Activated CD4-positive, alpha-beta T cell treated with anti-CD3 and anti-CD28 coated beads for 48 hours (primary cell): ENCODE data around the gene EPSTI1.

ENCODE experiments used
- DNase-seq: peaks from one replicate; pipeline ENCODE4 v3.0.0-alpha.2; 2020

EPSTI1 gene

DNA sequence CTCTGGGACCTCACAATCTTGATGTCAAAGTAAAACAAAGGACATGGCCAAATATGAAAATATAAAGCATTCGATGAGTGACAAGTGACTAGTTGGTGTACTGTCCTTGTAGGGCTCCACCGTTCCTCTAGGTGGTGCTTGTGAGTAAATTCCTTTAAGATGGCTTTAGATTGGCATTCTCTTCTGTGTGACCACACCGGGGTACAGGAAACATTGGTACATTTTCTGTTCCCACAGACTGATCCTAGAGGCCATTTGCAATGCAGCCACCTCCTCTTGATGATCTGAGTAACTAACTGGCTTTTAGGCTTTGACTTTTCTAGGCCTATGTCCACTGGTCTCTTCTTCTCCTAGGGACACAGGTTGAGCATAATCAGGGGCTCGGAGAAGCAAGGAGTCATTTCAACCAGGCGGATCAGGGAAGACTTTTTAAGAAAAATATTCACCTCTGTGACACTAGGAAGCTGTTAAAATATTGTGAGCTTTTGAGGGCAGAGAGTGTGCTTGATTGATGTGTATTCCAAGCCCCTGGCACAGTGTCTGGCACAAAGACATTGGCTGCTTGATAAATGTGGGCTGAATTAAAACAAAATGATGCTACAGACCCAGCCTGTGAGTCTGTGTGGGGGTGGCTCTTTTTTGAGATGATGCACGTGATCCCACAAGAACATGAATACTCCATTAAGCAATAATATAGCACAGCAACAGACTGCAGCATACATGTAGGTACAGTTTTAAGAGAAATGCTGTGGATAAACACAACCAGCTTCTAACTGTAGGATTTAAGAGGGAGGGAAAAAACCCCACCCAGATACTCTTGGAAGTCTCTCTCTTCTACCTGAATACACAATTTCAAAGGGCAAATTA is 21.0 kb downstream of the EPSTI1 start:
- peak; percentile 61 for DNase-seq

DNA sequence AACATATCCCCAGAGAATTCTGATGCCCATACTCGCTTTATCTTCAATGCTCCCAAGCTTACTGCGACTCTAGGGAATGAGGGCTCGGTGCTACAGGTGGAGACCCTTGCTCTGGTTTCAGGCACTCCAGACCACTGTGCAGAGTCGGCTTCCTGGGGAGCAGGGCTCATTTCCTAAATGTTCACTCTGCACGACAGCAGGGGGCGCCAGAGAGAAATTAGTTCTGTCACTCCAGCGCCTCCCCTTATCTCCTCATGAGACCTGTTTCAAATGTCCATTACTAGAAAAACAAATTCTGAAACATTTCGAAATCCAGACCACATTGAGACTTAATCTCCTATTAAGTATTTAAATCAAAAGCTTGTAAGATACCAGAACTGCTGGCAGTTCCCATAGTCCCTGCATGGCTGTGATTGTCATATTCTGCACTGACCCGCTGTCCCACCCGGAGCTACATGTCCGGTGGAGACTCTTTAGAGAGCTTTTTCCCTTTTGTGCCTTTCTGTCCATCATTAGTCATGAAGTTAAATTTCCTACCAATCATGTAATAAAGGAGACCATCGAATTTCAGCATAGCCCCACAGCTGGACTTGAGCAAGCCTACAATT is 22.4 kb downstream of the EPSTI1 start:
- DNase-seq, result peak; percentile 90

DNA sequence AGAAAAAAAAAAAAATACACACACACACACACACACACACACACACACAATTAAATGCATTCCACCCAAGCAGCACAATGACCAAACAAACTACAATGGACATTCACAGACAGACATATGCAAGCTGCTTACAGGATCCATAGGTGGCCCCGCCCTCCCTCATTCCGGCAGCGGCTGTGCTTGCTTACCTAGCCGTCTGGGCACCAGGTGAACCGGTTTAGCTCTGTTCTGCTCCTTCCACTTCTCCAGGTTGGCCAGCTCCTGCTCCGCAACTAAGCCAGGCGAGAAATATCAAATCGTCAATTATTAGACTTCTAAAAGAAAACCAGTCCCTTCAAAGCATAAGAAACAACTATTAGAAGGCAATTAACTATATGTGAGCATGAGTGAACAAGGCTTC is 23.1 kb downstream of the EPSTI1 start:
- DNase-seq, result no peak

DNA sequence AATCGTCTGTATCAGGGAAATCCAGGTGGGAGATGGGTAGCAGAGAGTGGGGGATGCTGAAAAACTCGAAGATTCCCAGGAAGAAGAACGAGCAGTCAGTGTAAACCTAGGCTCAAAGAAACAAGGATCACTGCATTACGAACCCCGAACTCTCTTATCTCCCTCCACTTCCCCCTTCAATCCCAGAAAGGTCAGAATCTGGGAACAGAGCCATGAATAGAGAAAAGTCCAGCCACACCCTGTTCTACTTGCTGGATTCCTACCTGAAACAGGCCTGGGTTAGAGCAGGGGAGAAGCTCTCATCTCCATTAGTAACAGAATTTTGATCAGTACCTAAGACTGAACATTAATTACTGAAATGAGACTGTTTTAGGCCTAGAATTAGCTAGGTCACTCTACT is 24.4 kb downstream of the EPSTI1 start:
- DNase-seq, result no peak

DNA sequence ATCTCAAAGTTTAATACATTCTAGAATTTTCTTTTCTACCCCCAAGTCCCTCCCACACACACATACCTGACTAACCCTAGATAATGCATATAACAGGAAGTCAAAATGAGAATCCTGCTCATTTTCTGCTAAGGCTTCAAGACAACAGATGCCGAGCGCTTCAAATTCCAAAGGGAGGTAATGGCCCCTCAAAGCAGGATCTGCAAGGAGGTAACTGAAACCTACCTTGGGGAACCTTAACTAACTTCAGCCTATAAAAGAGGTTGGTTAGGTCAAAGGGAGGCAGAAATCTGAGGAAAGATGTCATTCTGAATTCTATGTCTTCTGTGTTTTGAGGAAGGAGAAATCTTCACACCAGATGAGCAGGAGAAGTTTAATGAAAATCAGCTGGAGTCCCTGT is 26.8 kb downstream of the EPSTI1 start:
- DNase-seq, result no peak

DNA sequence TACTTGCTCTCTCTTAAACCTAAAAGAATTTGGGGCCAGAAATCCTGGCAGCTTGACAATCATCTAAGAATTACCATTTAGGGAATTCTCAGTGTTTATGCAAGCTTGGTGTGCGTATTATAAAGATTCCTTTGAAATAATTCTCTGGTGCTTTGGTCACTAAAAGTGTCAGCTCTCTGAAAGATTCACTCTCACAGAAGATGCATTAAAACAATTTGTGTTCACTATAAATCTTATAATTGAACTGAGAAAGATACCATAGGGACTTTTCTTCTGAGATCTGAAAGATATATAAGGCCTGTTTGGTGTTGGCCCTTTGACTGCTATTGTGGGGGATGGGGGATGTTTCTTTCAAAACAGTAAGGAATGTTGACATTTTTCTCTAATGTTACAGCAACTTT is 27.3 kb downstream of the EPSTI1 start:
- DNase-seq, result no peak

DNA sequence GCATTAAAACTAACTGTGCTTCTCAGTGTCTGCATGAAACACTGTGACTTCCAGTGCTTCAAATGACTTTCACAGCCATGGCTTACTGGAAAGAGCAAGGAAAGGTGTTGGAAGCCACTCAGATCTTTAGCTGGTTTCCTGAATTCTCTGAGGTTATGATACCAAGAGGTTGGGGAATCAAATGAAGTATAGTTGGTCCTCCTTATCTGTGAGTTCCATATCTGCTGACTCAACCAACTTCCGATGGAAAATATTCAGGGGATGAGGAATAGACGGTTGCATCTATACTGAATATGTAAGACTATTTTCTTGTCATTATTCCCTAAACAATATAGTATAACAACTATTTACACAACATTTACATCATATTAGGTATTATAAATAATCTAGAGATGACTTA is 32.4 kb downstream of the EPSTI1 start:
- DNase-seq, result no peak

DNA sequence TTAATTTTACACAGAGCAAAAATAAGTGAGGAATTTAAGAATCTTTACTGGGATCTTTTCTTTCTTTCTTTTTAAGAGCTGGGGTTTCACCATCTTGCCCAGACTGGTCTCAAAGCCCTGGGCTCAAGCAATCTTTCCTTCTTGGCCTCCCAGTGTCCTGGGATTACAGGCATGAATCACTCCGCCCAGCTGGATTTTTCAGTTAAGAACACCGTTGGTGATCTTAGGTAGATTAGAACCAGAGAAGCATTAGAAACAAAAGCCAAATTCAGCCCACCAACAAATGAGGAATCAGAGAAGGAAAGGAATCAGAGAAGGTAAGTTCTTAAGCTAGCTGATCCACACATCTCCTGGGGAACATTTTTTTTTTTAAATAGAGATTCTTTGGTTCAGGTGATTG is 34.2 kb downstream of the EPSTI1 start:
- DNase-seq, result no peak

DNA sequence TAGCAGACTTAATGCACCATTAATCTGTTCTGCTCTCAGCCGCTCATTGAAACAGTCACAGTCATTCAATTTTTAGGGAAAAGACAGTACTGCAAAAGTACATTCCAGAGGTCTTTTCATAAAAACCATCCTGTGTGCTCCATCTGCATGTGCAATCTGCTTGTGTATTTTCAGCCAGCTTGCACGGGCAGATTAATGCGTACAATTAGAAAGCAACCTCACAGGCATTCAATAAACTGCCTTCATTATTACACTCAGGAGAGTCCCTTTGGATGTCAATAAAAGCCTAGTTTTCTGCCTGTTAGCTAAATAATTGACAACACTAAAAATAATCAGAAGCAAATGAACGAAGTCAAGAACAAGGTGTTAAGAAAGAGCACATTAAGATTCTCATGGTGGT is 41.9 kb downstream of the EPSTI1 start:
- no peak for DNase-seq

DNA sequence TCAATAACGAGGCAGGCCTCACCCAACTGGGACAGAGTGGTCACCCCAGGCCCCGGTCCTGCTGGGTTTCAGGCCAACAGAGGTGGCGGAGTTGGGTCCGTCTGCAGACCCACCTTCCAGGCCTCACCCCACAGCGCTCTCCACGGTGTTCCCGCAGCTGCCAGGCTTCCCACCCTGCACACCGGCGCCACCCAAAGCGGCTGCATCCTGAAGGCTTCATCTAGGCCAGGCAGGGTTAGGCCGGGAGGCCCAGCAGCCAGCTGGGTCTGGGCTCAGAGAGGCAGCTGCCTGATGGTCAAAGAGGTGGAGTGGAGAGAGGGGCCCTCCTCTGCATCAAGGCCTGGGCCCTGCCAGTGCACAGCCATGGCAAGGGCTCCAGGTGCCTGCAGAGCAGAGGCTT is 44.1 kb downstream of the EPSTI1 start:
- no peak for DNase-seq

DNA sequence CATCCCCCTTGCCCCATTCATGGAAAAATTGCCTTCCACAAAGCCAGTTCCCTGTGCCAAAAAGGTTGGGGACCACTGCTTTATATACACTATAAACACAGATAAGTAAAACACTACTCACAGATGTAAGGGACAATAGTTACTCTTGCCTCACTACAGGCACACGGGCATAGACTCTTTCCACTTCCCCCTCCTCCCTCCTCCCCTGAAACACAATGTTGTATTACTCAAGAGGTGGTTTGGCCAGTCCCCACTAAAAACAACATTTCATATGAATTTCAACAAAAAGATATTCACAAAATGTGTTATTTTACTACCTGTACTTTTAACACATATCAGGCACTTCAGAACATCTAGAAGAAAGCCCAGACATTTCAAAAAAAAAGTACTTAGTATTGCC is 45.1 kb downstream of the EPSTI1 start:
- DNase-seq, result no peak

DNA sequence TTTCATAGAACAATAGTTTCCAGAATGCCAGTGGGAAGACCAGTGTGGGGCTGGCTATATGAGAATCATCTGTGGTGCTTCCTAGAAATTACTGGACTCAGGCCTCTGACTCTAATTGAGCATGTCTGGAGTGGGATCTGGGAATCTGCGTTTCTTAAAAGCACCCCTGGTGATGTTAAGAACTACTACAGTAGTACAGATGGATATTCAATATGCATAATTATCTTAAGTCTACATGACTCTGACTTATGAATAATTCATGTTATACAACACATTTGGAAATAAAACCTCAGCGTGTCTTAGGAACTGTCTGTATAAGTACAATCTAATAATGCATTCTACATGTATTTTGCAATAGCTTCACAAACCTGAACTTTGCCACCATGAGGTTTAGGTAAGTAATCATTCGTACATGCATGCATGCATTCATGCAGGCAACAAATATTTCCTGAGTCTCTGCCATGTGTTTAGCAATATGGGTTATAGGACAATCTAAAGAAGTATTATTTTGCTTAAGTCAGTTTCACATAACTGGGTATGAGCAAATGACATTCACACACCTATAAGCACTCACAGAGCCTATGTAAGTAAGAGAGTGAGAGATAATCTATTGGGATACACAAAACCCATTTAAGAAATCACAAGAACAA is 62.0 kb downstream of the EPSTI1 start:
- DNase-seq, result no peak

DNA sequence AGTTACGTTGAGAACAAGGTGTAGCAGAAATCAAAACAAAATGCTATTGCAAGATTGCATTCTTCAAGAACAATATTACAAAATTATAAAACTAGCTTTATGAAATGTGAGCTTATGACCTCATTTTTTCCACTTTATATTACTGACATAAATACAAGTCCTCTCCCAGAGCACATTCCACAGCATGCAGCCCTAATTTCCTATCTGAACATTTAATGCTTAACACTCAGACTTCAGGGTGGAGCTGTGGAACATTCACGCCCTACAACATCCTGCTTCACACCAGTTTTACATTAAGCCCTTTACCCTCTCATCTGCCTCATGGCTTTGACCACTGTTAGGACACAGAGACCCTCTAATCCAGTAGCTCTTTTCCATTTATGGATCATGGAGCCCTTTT is 65.5 kb downstream of the EPSTI1 start:
- no peak for DNase-seq

DNA sequence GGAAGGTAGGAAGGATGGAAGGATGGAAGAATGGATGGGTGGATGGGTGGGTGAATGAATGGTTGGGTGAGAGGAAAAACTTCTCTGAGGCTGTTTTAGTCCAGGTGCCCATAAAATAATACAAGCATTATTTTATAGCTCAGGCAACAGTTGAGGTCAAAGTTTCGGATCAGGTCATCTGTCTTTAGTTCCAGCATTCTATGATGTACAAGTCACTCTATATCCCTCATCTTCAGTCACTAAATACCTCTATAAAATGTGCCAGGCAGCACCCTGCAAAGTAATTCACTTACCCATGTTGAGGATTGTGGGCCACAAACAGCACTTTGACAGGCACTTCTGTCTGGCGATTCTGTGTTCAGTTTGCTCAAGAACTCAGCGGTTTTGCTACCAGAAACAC is 66.0 kb downstream of the EPSTI1 start:
- DNase-seq, result no peak

DNA sequence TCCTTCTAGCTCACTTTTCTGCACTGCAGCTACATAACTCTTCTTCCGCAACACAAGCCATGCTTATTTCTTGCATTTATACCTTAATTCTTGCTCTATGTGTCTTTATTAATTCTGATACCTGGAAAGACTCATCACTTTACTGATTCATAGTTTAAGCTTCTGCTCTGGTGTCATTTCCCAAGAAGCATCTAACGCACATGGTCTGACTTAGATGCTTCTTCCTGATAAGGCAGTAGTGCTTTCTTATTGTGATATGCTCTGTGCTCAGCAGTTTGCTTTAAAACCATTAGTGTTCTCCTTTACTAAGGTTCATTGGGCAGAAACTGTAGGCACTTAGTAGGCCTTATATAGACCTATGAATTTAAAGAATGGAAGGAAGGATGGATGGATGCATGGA is 66.4 kb downstream of the EPSTI1 start:
- DNase-seq, result no peak

DNA sequence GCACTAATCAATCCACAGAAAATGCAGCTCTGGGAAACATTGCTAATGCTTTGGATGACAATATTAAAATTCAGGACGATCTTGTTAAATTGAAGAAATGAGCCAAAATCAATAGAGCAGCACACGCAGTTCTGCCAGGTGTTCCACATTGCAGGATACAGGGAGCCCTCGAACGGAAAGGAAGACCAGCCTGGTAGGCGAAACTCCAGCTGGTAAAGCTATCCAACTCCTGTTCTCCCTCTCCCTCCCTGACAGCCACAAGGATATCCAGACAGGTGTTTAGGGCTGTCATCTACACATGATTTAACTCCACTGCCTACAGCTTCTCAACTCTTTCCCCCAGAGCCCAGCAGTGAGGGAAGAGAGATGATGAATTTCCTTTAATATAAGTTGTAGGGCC is 67.7 kb downstream of the EPSTI1 start:
- DNase-seq, result no peak

DNA sequence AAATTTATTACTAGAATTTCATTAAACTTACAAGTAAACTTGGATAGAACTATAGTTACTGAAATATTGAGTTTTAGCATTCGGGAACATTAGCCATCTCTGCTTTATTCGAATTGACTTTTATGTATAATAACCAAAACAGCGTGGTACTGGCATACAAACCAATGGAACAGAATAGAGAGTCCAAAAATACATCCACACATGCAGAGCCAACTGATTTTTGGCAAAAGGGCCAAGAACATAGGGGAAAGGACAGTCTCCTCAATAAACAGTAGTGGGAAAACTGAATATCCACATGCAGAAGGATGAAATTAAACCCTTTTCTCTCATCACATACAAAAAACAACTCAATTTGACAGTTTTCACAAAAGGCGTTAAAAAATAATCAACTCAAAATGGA is 84.3 kb downstream of the EPSTI1 start:
- no peak for DNase-seq

DNA sequence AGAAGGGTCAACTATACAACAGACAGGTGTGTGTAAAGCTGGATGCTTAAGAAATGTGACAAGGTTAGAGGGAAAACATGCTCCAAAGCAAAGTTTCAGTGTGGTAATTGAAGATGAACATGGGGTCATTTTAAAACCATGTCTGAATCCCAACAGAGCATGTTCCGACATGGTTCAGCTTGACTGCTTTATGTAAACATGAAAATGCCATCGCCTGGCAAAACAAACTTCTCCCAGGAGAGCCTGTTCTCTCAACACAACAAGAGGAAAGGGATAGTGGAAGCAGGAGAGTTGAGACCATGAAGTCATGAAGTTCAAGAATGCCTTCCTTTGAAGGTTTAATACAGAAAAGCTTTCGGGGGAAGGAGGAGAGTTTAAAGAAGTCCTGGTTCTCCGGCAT is 85.8 kb downstream of the EPSTI1 start:
- DNase-seq, result no peak

DNA sequence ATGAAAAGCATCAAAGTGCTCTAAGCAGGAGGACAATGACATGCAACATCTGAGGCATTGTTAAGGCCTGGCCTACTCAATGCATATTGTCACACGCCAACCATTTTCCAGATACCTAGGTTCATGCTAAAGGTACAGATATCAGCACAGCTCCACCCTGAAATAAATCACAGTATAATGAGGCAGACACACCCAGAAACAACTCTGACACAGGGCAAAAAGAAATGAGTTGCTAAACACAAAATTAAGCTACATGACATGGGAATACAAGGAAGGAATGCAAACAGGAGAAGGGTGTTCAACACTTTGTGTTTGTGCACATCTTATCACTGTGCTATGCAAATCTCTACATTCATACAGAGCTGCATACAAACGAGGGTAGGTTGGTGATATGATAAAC is 86.5 kb downstream of the EPSTI1 start:
- no peak for DNase-seq

DNA sequence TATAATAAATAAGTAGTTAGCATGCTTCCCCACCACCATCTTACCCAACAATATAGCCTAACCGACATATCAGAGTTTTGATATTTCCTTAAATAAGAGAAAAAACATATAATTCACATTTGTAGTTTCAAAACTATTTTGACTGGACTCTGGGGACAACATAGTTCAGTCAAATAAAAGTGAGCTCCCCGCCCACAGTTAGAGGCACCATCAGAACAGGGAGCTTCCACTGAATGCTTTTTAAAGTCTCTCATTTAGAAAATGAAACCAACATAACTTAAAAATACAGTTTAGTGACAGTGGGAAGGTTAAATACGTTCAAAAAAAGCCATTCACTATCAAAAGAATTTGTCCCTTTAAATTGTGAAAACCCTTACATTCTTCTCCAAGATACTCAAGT is 92.8 kb downstream of the EPSTI1 start:
- peak; percentile 18 for DNase-seq

DNA sequence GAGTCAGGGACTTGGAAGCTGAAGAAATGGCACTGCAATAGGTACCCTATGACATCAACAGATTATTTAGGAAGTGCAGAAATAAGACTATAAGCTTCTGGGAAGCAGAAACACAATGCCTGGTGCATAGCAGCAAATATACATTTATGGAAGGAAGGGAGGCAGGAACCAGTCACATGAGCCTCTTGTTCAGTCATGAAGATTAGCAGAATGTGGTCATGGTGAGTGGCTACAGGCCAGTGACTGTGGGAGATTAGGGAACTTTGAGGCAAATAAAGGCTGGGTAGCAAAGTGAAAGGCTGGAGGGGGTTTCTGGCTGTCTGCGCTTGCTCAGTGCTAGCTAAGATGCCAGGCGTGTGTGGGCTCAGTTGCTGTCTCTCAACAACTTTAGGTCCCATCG is 96.3 kb downstream of the EPSTI1 start:
- no peak for DNase-seq

DNA sequence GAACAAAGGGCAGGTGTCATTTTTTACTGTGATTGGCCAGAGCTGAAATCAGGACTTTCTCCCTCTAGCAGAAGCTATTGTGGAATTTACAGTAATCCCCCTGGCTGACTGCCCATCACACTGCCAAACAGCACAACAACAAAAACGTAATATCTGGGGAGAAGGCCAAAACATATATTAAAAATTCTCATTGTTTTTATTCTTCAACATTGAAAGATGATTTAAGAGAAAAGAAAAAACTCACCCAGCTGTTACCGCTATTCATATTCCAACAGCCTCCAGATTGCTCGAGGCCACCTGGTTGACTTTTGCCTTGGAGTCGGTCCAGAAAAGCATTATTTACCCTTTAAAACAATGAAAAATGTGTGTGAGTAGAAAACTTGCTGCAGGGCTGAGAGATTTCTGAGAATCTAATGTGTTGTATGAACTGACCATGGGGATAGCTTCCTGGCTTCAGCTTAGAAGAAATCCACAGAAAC is 97.2 kb downstream of the EPSTI1 start:
- DNase-seq, result no peak

DNA sequence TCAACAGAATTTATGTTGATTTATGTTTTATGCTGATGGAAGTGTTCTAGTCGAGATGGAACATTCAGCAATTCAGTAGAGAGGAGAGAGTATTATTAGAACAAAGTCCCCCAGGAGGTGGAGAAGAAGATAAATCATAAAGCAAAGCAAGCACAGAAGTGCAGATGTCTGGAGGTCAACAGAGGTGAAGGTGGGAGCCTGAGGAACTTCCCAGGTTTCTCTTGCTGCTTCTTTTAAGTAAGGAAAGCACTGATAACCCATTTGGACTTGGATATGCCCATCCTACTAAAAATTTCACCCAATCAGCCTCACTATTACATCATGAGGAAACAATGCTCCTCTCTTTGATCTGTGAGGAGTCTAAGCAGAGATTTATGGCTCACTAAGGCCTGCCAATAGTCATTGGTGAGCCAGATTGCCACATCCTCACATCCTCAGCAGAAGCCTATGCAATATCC is 98.8 kb downstream of the EPSTI1 start:
- no peak for DNase-seq

DNA sequence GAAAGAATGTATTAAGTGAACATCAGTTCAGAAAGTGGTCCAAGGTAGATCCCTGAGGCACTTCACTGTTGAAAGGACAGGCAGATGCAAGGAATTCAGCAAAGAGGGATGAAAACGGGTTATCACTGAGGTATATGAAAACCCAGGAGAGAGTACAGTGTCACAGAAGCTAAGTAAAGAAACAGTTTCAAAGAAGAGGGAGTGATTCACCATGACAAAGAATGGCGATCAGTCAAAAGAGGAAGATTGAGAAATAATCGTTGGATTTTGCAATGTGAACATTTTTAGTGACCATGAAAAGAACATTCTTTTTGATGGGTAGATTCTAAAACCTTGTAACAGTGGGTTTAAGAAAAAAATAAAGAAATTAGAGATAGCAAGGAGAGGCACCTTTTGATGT is 99.3 kb downstream of the EPSTI1 start:
- no peak for DNase-seq
